ENCODE measurements around the gene OASL. TPM values are rescaled to one million over a fixed set of nuclear protein-coding genes. Genes with fewer than 3 reads are reported as not detected.
A peak's percentile ranks its signal among the peaks of the same experiment; 100 is the strongest.

Gene OASL
- total RNA-seq, 4 donors from 2014 or later = 0.20 to 0.44 TPM; not detected in 2

DNA sequence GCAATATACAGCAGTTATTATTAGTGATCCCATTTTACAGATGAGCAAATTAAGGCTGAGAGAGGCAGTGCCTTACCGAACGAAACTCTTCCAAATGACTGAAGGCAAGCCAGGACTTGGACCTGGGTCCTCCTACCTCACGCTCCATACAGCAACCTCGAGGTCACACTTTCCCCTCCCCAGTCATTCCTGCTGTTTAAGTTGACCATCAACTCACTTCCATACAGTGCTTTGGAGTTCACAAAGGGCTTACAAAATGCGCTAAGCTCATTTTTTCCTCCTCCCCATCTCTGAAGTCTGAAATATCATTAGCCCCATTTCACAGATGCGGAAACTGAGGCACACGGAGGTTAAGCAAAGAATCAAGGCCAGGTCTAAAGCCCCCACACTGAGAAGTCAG lies 56.4 kb downstream of the OASL start:
- no peaks in the 10 kb centered on the region for H3K9me3 ChIP-seq

DNA sequence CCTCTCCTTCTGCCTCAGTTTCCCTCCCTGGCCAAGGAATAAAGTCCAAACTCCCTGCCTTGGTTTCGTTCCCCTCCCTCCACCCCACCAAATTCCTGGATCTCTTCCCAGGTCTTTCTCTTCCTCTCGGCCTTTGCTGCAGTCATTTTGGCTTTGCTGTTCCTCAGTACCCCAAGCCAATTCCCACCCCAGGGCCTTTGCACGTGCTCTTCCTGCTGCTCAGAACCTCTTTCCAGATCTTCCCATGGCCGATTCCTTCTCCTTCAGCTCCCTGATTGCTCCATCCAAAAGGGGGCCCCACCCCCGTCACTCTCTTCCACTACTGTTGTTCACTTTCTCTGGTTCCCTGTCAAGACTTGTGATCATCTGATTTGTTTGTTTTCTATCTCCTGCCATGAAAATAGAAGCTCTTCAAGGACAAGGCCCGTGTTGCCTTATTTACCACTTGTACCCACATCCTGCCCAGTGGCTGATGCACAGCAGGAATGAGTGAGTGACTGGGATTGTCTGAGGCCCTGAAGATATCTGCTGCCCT lies 57.6 kb downstream of the OASL start:
- peak overlapping the region in 1 of 4 donors; percentile 1 for H3K27ac ChIP-seq
- WGBS, 2 donors = 76 to 80% methylated on average over 6 of the region's 6 CpGs

More for the DNA sequence above, 56.4 kb downstream of the OASL start:
- Histone ChIP-seq H3K27ac (no peak overlapping the region), H3K4me1 (no peaks in the 10 kb centered on the region), H3K36me3 (no peaks in the 10 kb centered on the region), H3K27me3 (no peaks in the 10 kb centered on the region), H3K4me3 (no peak overlapping the region)
- TF ChIP-seq EP300 (IDR thresholded peaks at IDR 0.05) = no peak
- TF ChIP-seq, protein P1, sequence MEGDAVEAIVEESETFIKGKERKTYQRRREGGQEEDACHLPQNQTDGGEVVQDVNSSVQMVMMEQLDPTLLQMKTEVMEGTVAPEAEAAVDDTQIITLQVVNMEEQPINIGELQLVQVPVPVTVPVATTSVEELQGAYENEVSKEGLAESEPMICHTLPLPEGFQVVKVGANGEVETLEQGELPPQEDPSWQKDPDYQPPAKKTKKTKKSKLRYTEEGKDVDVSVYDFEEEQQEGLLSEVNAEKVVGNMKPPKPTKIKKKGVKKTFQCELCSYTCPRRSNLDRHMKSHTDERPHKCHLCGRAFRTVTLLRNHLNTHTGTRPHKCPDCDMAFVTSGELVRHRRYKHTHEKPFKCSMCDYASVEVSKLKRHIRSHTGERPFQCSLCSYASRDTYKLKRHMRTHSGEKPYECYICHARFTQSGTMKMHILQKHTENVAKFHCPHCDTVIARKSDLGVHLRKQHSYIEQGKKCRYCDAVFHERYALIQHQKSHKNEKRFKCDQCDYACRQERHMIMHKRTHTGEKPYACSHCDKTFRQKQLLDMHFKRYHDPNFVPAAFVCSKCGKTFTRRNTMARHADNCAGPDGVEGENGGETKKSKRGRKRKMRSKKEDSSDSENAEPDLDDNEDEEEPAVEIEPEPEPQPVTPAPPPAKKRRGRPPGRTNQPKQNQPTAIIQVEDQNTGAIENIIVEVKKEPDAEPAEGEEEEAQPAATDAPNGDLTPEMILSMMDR (IDR thresholded peaks at IDR 0.05) = no peak
- TF ChIP-seq POLR2A (IDR thresholded peaks at IDR 0.05) = no peak
- 86 to 88% methylated on average over 7 of the region's 7 CpGs for WGBS, 2 donors
- DNase-seq (ENCODE audit: low spot score in 2 of 2) = no peak

DNA sequence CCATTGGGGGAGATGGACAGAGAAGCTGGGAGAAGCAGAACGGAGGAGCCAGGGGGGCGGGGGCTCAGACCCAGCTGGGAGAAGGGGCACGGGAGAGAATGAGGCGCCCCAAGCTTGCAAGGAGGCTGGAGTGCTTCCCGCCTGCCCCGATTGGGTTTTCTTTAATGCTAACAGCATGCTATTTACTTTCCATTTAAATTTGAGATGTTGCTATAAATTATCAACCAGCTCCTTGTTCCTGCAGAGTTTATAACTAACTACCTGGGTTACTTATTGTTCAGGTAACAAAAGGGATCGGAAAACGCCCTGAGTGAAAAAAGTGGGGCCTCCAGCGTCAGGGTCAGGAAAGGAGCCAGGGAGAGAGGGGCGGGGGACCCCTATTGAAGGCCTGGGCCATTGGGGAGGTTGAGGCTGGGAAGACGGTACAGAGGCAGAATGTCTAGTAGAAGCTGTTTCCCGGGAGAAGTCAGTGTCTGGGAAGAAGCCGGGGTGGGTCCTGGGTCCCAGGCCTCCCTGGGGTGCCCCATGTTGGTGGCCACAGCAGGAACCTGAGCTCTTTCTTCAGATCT lies 58.2 kb downstream of the OASL start:
- TF ChIP-seq POLR2A (IDR thresholded peaks at IDR 0.05) (no peak), EP300 (IDR thresholded peaks at IDR 0.05) (no peak)
- TF ChIP-seq, protein P1 (IDR thresholded peaks at IDR 0.05) = no peak
- H3K9me3 ChIP-seq = no peaks in the 10 kb centered on the region
- peak overlapping the region in 1 of 4 donors; percentile 56 for H3K27ac ChIP-seq
- no peaks in the 10 kb centered on the region for H3K4me1 ChIP-seq
- H3K36me3 ChIP-seq = no peaks in the 10 kb centered on the region
- peak overlapping the region in 1 of 4 donors; percentile 9 for H3K4me3 ChIP-seq
- DNase-seq (ENCODE audit: low spot score in 2 of 2) = no peak
- no peaks in the 10 kb centered on the region for H3K27me3 ChIP-seq
- whole genome bisulfite sequencing, 2 donors = 66 to 70% methylated on average over 13 of the region's 13 CpGs

More for the DNA sequence above, 57.6 kb downstream of the OASL start:
- H3K4me1 ChIP-seq = no peaks in the 10 kb centered on the region
- TF ChIP-seq EP300 (IDR thresholded peaks at IDR 0.05) (no peak), POLR2A (IDR thresholded peaks at IDR 0.05) (no peak)
- TF ChIP-seq, protein P1 (IDR thresholded peaks at IDR 0.05) = no peak
- no peaks in the 10 kb centered on the region for H3K27me3 ChIP-seq
- DNase-seq (ENCODE audit: low spot score in 2 of 2) = no peak
- H3K9me3 ChIP-seq = no peaks in the 10 kb centered on the region
- no peak overlapping the region for H3K4me3 ChIP-seq
- no peaks in the 10 kb centered on the region for H3K36me3 ChIP-seq

DNA sequence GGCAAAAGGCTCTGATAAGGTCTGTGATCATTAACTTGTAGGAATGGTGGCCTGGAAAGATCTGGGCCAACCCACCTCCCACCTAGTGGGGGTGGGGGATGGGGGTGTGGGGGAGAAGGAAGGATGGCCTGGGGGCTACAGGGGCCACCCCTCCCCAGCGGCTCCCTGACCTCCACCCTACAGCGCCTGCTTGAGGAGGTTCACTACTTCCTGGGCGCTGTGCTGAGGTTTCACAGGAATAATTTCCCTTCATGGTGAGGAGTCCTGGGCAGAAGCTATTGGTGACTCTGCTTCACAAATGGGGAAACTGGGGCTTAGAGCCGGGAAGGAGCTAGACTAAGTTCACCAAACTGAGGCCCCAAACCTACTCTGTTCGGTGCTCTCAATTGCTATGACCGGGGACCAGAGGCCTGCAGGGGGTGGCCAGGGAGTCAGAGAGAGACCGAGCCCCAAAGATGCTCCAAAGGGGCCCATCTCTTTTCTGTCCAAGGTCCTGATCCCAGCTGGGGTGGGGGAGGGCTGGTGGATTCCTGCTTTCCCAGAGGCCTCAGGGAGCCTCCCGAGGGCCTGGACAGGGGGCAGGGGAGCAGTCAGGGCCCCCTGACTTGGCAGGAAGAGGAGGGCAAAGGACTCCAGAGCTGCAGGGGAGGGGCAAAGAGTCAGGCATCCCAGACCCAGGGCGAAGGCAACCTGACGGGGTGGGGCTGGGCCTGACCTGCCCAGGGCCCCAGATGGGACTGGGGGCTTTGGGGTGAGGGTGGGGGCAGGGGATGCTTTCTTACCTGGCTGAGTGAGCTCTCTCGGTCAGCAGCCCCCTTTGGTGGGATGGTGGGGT lies 59.0 kb downstream of the OASL start:
- WGBS, 2 donors = 53 to 65% methylated on average over 11 of the region's 11 CpGs
- no peak for DNase-seq (ENCODE audit: low spot score in 2 of 2)
- no peaks in the 10 kb centered on the region for H3K27me3 ChIP-seq
- TF ChIP-seq, protein P1 (IDR thresholded peaks at IDR 0.05) = no peak
- TF ChIP-seq EP300 (IDR thresholded peaks at IDR 0.05) (no peak), POLR2A (IDR thresholded peaks at IDR 0.05) (no peak)
- no peaks in the 10 kb centered on the region for H3K9me3 ChIP-seq
- H3K27ac ChIP-seq = peak overlapping the region in 1 of 4 donors; percentile 56
- H3K4me3 ChIP-seq = peak overlapping the region in 1 of 4 donors; percentile 18
- H3K4me1 ChIP-seq = no peaks in the 10 kb centered on the region
- no peaks in the 10 kb centered on the region for H3K36me3 ChIP-seq

Data from tibial nerve (tissue), 4 donors.